H1 (cell line): ENCODE measurements around the gene LRRC55. TPM values are rescaled to one million over a fixed set of nuclear protein-coding genes. Genes with fewer than 3 reads are reported as not detected.

ENCODE experiments used
- KDM4A ChIP-seq: IDR thresholded peaks from one replicate; pipeline ENCODE4 v1.7.1; 2012; ENCODE audit warnings: low read depth, mild to moderate bottlenecking, moderate library complexity, low read length, inconsistent platforms; ENCODE audit not compliant: severe bottlenecking
- RBBP5 ChIP-seq: IDR thresholded peaks from 2 replicates; pipeline ENCODE4 v1.7.1; 2012; ENCODE audit warnings: low read depth, mild to moderate bottlenecking, inconsistent platforms, low read length, moderate library complexity, borderline replicate concordance
- SIX5 ChIP-seq: IDR thresholded peaks from 2 replicates; pipeline ENCODE4 v1.6.1; 2011; ENCODE audit warnings: mild to moderate bottlenecking, low read depth, low read length
- SP1 ChIP-seq: IDR thresholded peaks from 2 replicates; pipeline ENCODE4 v1.6.1; 2011; ENCODE audit warnings: low read depth, low read length
- polyA plus RNA-seq, 7 experiments: library from polyadenylated mRNA; depleted of rRNA in 3 of 7; stranded (reverse) in 5 of 7; unstranded in 2 of 7; fragments of >200 nt in 5 of 7; fragments of 200-250 nt in 2 of 7; gene quantifications; 1 replicate in 5 of 7; 2 replicates in 1 of 7; 4 replicates in 1 of 7; pipeline versions ENCODE4 v1.2.1 to v1.2.3, GENCODE V29; 2011 to 2013; ENCODE audit warnings: missing spikeins in 2 of 7, mixed read lengths in 2 of 7
- total RNA-seq: library from RNA; stranded (reverse); fragmentation: NEBNext Ultra II Directional; extraction: Animal tissue kit (Norgen Biotek cat#: 25700); gene quantifications from 2 replicates; pipeline ENCODE4 v1.2.1, GENCODE V29; 2021

Gene LRRC55
- total and polyA plus RNA-seq, 2 of the 8 experiments (the other 6 are each of a cell fraction or from before 2014, with no cell fraction given), result 0.62 to 1.1 TPM

- TF ChIP-seq KDM4A (no peak), SIX5 (no peak), RBBP5 (0 out of 2 replicates have a peak, but pooled peaks have one; percentile 52), SP1 (peak; percentile 40; the same call in 1 of the 2 replicates)
Measured at GRCh38 chr11:57213342-57214097, 31.8 kb downstream of the LRRC55 start (continued).
